Measurements from ENCODE around the gene C6orf62.

GRCh38 chr6:24740861-24741260, 21.9 kb upstream of the C6orf62 start:
- no peak for TF ChIP-seq TAF1 (IDR thresholded peaks at IDR 0.05; ENCODE audit: borderline replicate concordance, low read depth, low read length)
- TF ChIP-seq POLR2AphosphoS5 (IDR thresholded peaks at IDR 0.05; ENCODE audit: low read depth, low read length): no peak
- no peak for TF ChIP-seq POLR2A (IDR thresholded peaks at IDR 0.05; ENCODE audit: low read depth, low read length)

All from GM12892 (cell line).